Fibroblast of the conjunctiva (primary cell): ENCODE data around the gene RNF208.

Experiments
- DNase-seq: peaks from one replicate; pipeline ENCODE4 v3.0.0-alpha.2; 2010; ENCODE audit warnings: low read depth

The RNF208 gene

DNA sequence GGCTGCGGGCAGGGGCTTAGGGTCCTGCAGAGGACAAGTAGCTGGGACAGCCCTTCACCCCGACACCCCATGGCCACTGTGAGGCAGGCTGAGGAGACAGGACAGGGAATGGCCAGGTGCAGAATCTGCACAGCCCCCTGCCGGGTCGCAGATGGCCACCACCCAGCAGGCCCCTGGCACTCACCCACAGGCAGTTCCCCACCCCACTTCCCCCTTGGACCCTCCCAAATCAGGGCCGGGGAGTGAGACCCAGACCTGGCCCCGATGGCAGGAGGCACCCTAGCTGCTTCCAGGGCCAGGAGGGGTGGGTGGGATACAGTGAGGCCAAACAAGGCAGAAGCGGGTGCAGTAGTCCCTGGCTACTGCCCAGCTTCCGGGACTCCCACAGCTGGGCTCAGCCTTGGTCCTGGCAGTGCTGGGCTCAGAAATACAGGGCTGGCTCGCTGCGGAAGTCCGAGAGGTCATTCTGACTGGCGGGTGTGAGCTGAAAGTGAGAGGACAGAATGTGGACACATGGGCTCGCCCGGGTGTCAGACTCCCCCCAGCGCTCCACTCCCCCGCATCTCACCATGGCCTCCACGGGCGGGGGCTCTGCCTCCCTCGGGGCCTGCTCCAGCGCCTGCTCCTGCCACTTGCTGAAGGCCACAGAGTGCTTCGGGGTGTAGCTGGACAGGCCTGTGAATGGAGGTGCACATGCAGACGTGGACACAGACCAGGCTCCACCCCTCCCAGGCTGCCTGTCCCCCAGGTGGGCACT, 30.2 kb downstream of the RNF208 start:
- no peak for DNase-seq

- DNase-seq = no peak
Observed at GRCh38 chr9:137191245-137191644, 30.8 kb downstream of the RNF208 start.

- DNase-seq = no peak
Observed at GRCh38 chr9:137190315-137190856, 31.7 kb downstream of the RNF208 start.

DNA sequence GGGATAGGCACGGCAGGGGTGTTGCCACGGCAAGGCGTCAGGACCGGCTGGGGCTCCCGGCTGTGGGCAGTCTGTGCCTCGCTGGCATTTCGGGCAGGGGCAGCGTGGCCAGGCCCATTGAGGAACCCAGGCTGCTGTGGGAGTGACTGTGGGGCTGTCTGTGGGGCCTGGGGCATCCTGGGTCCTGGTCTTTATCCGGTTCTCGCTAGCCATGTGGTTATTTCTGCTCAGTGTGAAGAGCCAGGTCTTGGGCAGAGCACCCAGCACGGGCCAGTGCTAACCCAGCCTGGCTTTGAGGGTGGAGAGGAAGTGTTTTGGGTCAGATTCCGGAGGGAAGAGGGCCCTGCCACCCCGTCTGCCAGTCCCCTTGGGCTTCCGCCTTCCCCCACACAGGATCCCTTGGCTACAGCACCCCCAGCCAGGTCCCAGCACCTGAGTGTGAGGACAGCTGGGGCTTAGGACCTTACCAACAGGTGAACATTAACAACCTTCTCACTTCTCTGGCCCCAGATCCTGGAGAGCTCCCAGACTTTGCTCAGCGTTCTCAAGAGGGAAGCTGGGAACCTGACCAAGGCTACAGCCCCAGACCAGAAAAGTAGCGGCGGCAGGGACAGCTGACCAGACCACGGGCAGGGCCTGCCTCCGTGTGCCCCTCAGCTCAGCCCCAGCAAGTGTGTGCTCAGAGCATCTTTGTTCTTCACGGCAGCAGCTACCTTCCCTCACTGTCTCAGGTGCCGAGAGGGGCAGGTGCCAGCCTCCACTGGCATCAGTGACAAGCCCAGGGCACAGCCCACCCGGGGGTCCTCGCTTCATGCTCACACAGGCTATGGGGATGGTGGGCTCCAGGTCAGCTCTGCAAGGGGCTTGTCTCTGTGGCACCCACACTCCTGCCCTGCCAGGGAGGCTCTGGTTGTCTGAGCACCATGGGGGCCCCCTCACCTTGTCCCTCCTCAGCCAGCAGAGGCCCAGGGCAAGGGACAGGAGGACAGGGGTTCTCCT, 32.4 kb downstream of the RNF208 start:
- no peak for DNase-seq

GRCh38 chr9:137188490-137189296, 33.3 kb downstream of the RNF208 start, which contains the start of the genes ANAPC2 and SSNA1:
TSS of gene ANAPC2 (minus strand) at chr9:137188560. CDS start at chr9:137188532, 28 bp downstream.
TSS of gene SSNA1 (plus strand) at chr9:137188676. CDS start at chr9:137188727, 51 bp downstream.
- DNase-seq = peak; percentile 88

- DNase-seq = no peak
Observed at GRCh38 chr9:137188086-137188489, 34.0 kb downstream of the RNF208 start.

GRCh38 chr9:137187386-137187785, 34.7 kb downstream of the RNF208 start:
- DNase-seq = no peak

GRCh38 chr9:137186385-137186784, 35.7 kb downstream of the RNF208 start:
- DNase-seq = no peak

DNA sequence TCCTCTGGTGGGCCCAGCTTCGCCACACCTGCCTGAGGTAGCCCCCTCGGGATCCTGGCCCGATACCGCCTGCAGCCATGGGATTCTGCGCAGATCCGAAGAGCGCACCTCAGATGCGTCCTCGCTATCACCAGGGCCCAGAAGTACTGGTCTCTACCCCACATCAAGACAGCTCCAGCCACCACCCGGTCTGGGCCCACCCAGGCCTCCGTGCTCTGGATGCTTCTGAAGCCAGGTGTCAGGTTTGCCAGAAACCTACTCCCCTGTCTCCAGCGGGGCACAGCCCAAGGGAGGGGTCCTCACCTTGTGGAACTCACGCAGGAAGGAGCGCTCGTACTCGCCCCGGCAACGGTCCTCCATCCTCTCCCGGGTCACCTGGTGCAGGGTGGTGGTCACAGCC, 36.1 kb downstream of the RNF208 start:
- DNase-seq = no peak

GRCh38 chr9:137184881-137185660, 37.0 kb downstream of the RNF208 start:
- no peak for DNase-seq

- DNase-seq = no peak
Observed at GRCh38 chr9:137183980-137184595, 38.0 kb downstream of the RNF208 start.

DNA sequence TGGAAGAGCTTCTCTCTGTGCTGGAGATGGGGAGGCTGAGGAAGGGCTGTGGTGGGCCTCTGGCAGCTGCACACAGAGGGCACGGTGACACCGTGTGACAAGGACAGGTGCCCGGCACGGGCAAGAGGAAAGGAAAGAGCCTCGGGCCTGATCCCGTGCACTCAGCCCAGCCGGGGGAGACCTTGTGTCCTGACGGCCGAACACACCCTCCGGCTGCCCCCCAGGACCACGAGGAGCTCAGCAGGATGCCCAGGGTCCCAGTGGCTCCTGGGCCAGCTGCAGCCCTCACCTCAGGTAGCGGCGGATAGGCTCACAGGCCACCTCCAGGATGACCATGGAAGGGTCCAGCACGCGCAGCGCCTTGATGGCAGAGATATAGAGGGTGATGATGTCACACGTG, 39.2 kb downstream of the RNF208 start:
- no peak for DNase-seq

- DNase-seq = no peak
Observed at GRCh38 chr9:137181680-137182079, 40.4 kb downstream of the RNF208 start.

GRCh38 chr9:137180491-137180890, 41.5 kb downstream of the RNF208 start:
- no peak for DNase-seq

GRCh38 chr9:137179761-137180160, 42.3 kb downstream of the RNF208 start:
- no peak for DNase-seq

- no peak for DNase-seq
Observed at GRCh38 chr9:137178939-137179630, 43.0 kb downstream of the RNF208 start.

DNA sequence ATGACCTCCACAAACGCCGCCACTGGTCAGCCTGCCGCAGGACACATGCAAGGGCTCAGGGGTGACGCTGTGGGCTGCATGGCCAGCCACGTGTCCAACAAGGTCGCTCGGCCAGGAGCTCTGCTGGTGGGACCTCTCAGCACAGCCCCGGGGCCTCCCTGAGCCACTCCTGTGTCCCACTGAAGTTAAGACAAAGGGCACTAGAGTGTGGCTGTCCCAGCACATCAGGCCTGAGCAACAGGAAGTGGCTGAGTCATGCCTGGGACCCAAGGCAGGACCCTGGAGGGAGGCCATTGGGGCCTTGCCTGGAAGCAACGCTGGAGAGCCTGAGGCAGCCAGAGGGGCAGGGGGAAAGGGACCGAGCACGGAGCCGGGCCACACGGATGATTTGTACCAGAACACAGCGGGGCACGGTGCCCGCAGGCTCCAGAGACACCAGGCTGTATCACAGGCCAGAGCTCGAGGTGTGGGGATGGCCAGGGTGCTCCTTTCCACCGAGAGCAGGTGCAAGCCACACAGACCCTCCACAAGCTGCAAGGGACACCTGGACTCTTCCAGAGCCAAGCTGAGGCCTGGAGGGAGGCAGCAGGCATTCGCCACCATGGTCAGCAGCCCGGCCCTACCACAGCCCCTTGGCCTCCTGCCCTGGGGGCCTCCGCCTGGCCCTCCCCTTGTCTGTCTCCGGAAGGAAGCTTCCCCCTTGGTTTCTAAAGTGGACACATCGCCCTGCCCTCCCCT, 43.7 kb downstream of the RNF208 start:
- no peak for DNase-seq

GRCh38 chr9:137176302-137177182, 45.5 kb downstream of the RNF208 start:
- DNase-seq = no peak
